Putamen (tissue), 1 donor: Measurements from ENCODE around the gene COL26A1.
"Not testable (repeated sequence)": the region's sequence is repeated elsewhere in the genome, so short reads cannot be mapped to it uniquely, and the experiment has no call there.

Source experiments
- DNase-seq: peaks from one replicate; pipeline ENCODE4 v3.0.0-alpha.2; 2016; ENCODE audit warnings: low spot score

The COL26A1 gene

DNA sequence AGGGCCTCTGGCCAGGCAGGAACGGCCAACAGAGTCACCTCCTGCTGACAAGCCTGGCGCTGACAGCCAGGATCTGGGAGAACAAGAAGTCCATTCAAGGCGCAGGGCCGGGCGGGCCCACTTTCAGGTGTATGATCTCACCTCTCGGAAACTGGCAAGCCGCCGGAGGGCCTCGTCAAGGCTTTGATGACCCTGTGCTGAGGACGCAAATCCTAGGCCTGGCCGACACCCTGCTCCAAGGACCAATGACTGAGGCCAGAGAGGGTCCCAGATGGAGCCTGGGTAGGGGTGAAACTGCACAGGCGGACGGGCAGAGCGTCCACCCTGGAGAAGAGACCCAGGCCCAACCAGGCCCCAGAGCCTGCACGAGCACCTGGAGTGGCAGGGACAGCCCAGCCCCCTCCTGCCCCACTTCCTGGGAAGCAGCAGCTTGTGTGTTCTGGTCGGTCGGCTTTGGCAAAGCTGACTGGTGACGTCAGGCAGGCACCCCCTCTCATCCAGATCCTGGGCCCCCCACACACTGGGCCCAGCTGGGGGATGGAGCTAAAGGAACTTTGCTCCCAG is 235.8 kb downstream of the COL26A1 start:
- no peak for DNase-seq

GRCh38 chr7:101598986-101599771 is 236.5 kb downstream of the COL26A1 start:
- DNase-seq, result no peak

DNA sequence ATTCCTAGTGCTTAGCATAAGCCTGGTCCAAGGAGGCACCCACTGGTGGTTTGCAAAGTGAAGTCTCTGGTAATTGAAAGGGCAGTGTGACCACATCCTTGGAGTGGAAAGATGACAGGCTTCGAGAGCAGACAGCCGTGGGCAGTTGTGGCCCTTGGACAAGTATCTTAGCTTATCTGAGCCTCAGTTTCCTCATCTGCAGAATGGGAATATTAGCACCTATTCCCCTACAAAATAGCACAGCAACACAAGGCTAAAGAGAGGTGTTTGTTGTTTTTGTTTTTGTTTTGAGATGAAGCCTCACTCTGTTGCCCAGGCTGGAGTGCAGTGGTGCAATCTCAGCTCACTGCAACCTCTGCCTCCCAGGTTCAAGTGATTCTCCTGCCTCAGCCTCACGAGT is 237.1 kb downstream of the COL26A1 start:
- DNase-seq, result no peak

GRCh38 chr7:101602082-101602481 is 239.4 kb downstream of the COL26A1 start:
- no peak for DNase-seq

DNA sequence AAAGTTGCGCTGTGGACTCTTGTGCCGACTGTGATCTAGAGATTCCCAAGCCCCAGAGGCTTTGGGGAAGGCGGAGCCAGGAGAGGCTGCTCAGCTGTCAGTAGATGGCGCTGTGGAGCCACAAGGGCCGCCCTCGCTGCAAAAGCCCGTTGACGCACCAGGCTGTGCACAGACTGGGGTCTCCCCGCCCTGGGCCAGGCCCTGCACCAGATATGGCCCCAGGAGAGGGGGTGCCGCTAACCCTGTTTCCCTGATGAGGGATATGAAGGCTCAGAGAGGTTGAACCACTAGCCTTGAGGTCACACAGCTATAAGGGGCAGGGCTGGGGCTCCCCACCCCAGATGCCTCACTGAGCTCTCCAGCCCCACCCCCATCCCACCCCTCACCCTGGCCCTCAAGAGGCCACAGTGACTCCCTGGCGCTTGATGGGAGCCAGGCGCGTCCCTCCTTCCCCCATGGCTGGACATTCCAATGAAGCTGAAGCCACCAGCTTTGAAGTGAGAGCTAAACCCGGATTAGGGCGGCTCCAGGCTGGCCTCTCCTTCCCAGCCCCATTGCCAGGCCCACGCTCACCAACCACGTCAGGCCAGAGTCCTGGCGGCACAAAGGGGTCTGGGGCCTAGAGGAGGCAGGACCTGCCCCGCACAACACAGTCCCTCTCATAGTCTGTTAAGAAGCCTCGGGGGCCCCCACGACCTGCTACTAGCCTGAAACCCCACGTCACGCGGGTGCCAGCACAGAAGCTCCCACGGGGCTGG is 240.0 kb downstream of the COL26A1 start:
- DNase-seq, result peak; percentile 27

DNA sequence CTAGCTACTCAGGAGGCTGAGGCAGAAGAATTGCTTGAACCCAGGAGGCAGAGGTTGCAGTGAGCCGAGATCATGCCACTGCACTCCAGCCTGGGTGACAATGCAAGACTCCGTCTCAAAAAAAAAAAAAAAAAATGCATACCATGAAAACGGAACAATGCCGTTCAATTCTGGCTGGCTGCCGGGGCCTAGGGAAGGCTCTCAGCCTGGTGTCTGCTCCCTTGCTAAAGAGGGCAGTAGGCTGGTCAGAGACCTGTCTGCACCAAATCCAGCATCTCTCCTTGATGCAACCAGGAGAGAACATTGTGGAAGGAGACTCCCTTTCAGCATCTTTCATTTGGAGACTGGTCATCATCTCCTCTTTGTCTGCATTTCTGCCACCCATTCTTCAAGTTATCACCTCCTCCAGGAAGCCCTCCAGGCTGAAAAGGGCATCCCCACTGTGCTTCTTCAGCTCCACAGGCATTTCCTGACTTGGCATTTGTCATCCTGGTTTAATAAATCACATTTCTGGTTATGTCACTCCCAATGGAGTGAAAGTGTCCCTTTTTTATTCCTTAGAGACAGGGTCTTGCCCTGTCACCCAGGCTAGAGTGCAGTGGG is 241.8 kb downstream of the COL26A1 start:
- DNase-seq, result no peak

GRCh38 chr7:101604934-101605332 is 242.3 kb downstream of the COL26A1 start:
- not testable (repeated sequence) for DNase-seq

- DNase-seq, result no peak
Measured at GRCh38 chr7:101605611-101606497, 243.2 kb downstream of the COL26A1 start.

- no peak for DNase-seq
Measured at GRCh38 chr7:101606498-101606923, 243.8 kb downstream of the COL26A1 start.
